IPS-NIHi7 (cell line): ENCODE data around the gene TSPAN6.

ENCODE experiments used
- DNase-seq: peaks from one replicate; pipeline ENCODE4 v3.0.0; 2012; ENCODE audit warnings: mixed read lengths; ENCODE audit errors: extremely low spot score

Gene TSPAN6

GRCh38 chrX:100636321-100636991 lies at the start of gene TSPAN6:
Gene TSPAN6, minus strand, starts transcription at chrX:100636806. Its CDS starts 112 bp downstream, at chrX:100636694.
- peak; percentile 74 for DNase-seq

- no peak for DNase-seq
Measured at GRCh38 chrX:100685997-100686305, 49.3 kb upstream of the TSPAN6 start.

- DNase-seq, result peak; percentile 83
Measured at GRCh38 chrX:100685284-100685996, 48.8 kb upstream of the TSPAN6 start.

GRCh38 chrX:100682939-100683338 lies 46.3 kb upstream of the TSPAN6 start:
- DNase-seq, result no peak

GRCh38 chrX:100681599-100681998 lies 45.0 kb upstream of the TSPAN6 start:
- DNase-seq, result no peak

GRCh38 chrX:100680756-100681155 lies 44.1 kb upstream of the TSPAN6 start:
- no peak for DNase-seq

GRCh38 chrX:100677611-100678181 lies 41.1 kb upstream of the TSPAN6 start:
- DNase-seq, result no peak

- DNase-seq, result no peak
Measured at GRCh38 chrX:100674705-100675104, 38.1 kb upstream of the TSPAN6 start.

GRCh38 chrX:100673397-100673953 lies 36.9 kb upstream of the TSPAN6 start:
- no peak for DNase-seq

GRCh38 chrX:100672966-100673365 lies 36.4 kb upstream of the TSPAN6 start:
- DNase-seq, result no peak

- DNase-seq, result no peak
Measured at GRCh38 chrX:100663642-100664041, 27.0 kb upstream of the TSPAN6 start.

- no peak for DNase-seq
Measured at GRCh38 chrX:100662796-100663195, 26.2 kb upstream of the TSPAN6 start.

- no peak for DNase-seq
Measured at GRCh38 chrX:100662170-100662569, 25.6 kb upstream of the TSPAN6 start.

GRCh38 chrX:100659431-100660137 lies 23.0 kb upstream of the TSPAN6 start:
- DNase-seq, result no peak

GRCh38 chrX:100658941-100659381 lies 22.4 kb upstream of the TSPAN6 start:
- DNase-seq, result no peak

GRCh38 chrX:100654261-100654660 lies 17.7 kb upstream of the TSPAN6 start:
- peak; percentile 62 for DNase-seq

- DNase-seq, result no peak
Measured at GRCh38 chrX:100652266-100652665, 15.7 kb upstream of the TSPAN6 start.

- no peak for DNase-seq
Measured at GRCh38 chrX:100650841-100651240, 14.2 kb upstream of the TSPAN6 start.

GRCh38 chrX:100649550-100650356 lies 13.1 kb upstream of the TSPAN6 start:
- peak; percentile 62 for DNase-seq

GRCh38 chrX:100648458-100649417 lies 12.1 kb upstream of the TSPAN6 start:
- DNase-seq, result peak; percentile 44
